Upper lobe of left lung (tissue), 6 donors: Measurements from ENCODE around the gene CBX2. TPM values are rescaled to one million over a fixed set of nuclear protein-coding genes. Genes with fewer than 3 reads are reported as not detected.

Experiments
- ATAC-seq, 2 donors: fragments of 200-7000 bp; cut with Tn5 transposase; one replicate each; pipeline ENCODE4 v1.9.1; 2022; ENCODE audit warnings: mild to moderate bottlenecking in 2 of 2, moderate library complexity in 2 of 2; ENCODE audit not compliant: low FRiP score in 2 of 2
- DNase-seq, 2 donors: peaks; one replicate each; pipeline ENCODE4 v3.0.0-alpha.2; 2019 to 2020
- H3K27ac ChIP-seq, 4 donors: fragments of 200-600 bp; sonication (generic); one replicate each; pipeline ENCODE4 v1.5.1; 2016 to 2019
- H3K27me3 ChIP-seq, 4 donors: fragments of 200-600 bp; sonication (generic); one replicate each; pipeline ENCODE4 v1.5.1; 2017 to 2019
- H3K36me3 ChIP-seq, 4 donors: fragments of 200-600 bp; sonication (generic); one replicate each; pipeline ENCODE4 v1.5.1; 2016 to 2019
- H3K4me1 ChIP-seq, 4 donors: fragments of 200-600 bp; sonication (generic); one replicate each; pipeline ENCODE4 v1.5.1; 2018 to 2019
- H3K4me3 ChIP-seq, 4 donors: fragments of 200-600 bp; sonication (generic); one replicate each; pipeline ENCODE4 v1.5.1; 2017 to 2019; ENCODE audit warnings: mild to moderate bottlenecking in 2 of 4, moderate library complexity in 1 of 4
- H3K9me3 ChIP-seq, 4 donors: fragments of 200-600 bp; sonication (generic); one replicate each; pipeline ENCODE4 v1.5.1; 2018 to 2019
- CTCF ChIP-seq, 6 experiments: fragments of 450-650 bp in 4 of 6; fragments of 200-600 bp in 2 of 6; sonication (generic) in 2 of 6; IDR thresholded peaks; one replicate each; pipeline ENCODE4 v1.5.1; 2016 to 2019; ENCODE audit warnings: antibody characterized with exemption in 6 of 6
- EP300 ChIP-seq, 4 donors: sonication (generic); formaldehyde crosslinking; IDR thresholded peaks; one replicate each; pipeline ENCODE4 v1.5.1; 2017; ENCODE audit warnings: antibody characterized with exemption in 4 of 4, control low read depth in 2 of 4
- POLR2A ChIP-seq, 4 donors: fragments of 450-650 bp; IDR thresholded peaks; one replicate each; pipeline ENCODE4 v1.5.1; 2016 to 2017; ENCODE audit warnings: antibody characterized with exemption in 4 of 4, mild to moderate bottlenecking in 2 of 4
- POLR2AphosphoS5 ChIP-seq, 2 donors: sonication (generic); formaldehyde crosslinking; IDR thresholded peaks; one replicate each; pipeline ENCODE4 v1.5.1; 2017; ENCODE audit warnings: antibody characterized with exemption in 2 of 2
- WGBS, 2 donors: methylation state at CpG; one replicate each; pipeline ENCODE4 v1.1.5; 2017 to 2018; 5-methylcytosine and 5-hydroxymethylcytosine counted together
- total RNA-seq, 6 donors: library from RNA; depleted of rRNA in 4 of 6; stranded (reverse); fragments of >200 nt in 4 of 6; gene quantifications; one replicate each; pipeline versions ENCODE4 v1.1.0 to v1.2.1, GENCODE V29; 2016 to 2021
- donor health status: DM: no; HTN: no; CAD: no; lungs with moderate emphysema.
- donor health status: DM: no; HTN: yes; CAD: no; lungs with severe emphysema.

CBX2 gene
- total RNA-seq, 6 donors from 2014 or later, result 0.89 to 4.7 (median 1.5) TPM

- DNase-seq (no peak), ATAC-seq (no peak)
- Histone ChIP-seq H3K36me3 (peaks cover 4 to 9% (median 6%) of the 10 kb centered on the region in 4 donors), H3K4me1 (peaks cover 44 to 59% (median 51%) of the 10 kb centered on the region in 4 donors), H3K4me3 (no peak overlapping the region), H3K27ac (no peak overlapping the region), H3K9me3 (no peaks in the 10 kb centered on the region), H3K27me3 (no peaks in the 10 kb centered on the region)
- TF ChIP-seq CTCF (IDR thresholded peaks at IDR 0.05), result no peak
- TF ChIP-seq POLR2A (IDR thresholded peaks at IDR 0.05), result no peak
- no peak for TF ChIP-seq EP300 (IDR thresholded peaks at IDR 0.05)
- no peak for TF ChIP-seq POLR2AphosphoS5 (IDR thresholded peaks at IDR 0.05)
- WGBS, 2 donors, result 68 to 73% methylated on average over 2 of the region's 2 CpGs
Observed at GRCh38 chr17:79829004-79829403, 51.1 kb downstream of the CBX2 start.

GRCh38 chr17:79829457-79829856 is 51.5 kb downstream of the CBX2 start:
- TF ChIP-seq EP300 (IDR thresholded peaks at IDR 0.05) (no peak), POLR2AphosphoS5 (IDR thresholded peaks at IDR 0.05) (no peak), POLR2A (IDR thresholded peaks at IDR 0.05) (no peak), CTCF (IDR thresholded peaks at IDR 0.05) (no peak)
- Histone ChIP-seq H3K27me3 (no peaks in the 10 kb centered on the region), H3K4me3 (no peak overlapping the region), H3K27ac (no peak overlapping the region), H3K36me3 (peaks cover 6 to 13% (median 11%) of the 10 kb centered on the region in 4 donors), H3K4me1 (peaks cover 44 to 63% (median 51%) of the 10 kb centered on the region in 4 donors), H3K9me3 (no peaks in the 10 kb centered on the region)
- 38 to 60% methylated on average over 1 to 2 of the region's 2 CpGs for WGBS, 2 donors
- DNase-seq (no peak), ATAC-seq (no peak)

- no peaks in the 10 kb centered on the region for H3K27me3 ChIP-seq
- peaks cover 44 to 68% (median 51%) of the 10 kb centered on the region in 4 donors for H3K4me1 ChIP-seq
- ATAC-seq, result no peak
- H3K9me3 ChIP-seq, result no peaks in the 10 kb centered on the region
- peaks cover 9 to 22% (median 17%) of the 10 kb centered on the region in 4 donors for H3K36me3 ChIP-seq
- no peak overlapping the region for H3K4me3 ChIP-seq
- 69 to 73% methylated on average over 8 of the region's 8 CpGs for WGBS, 2 donors
- no peak for DNase-seq
- H3K27ac ChIP-seq, result no peak overlapping the region
- TF ChIP-seq POLR2A (IDR thresholded peaks at IDR 0.05), result no peak
- TF ChIP-seq POLR2AphosphoS5 (IDR thresholded peaks at IDR 0.05), result no peak
- TF ChIP-seq EP300 (IDR thresholded peaks at IDR 0.05), result no peak
- no peak for TF ChIP-seq CTCF (IDR thresholded peaks at IDR 0.05)
Observed at GRCh38 chr17:79830303-79830702, 52.4 kb downstream of the CBX2 start.

- Histone ChIP-seq H3K27me3 (no peaks in the 10 kb centered on the region), H3K9me3 (no peaks in the 10 kb centered on the region), H3K4me1 (peaks cover 47 to 73% (median 53%) of the 10 kb centered on the region in 4 donors), H3K4me3 (no peak overlapping the region), H3K36me3 (peaks cover 9 to 24% (median 19%) of the 10 kb centered on the region in 4 donors), H3K27ac (peak overlapping the region in 1 of 4 donors; percentile 77)
- ATAC-seq, result no peak
- TF ChIP-seq EP300 (IDR thresholded peaks at IDR 0.05) (no peak), CTCF (IDR thresholded peaks at IDR 0.05) (no peak), POLR2A (IDR thresholded peaks at IDR 0.05) (no peak), POLR2AphosphoS5 (IDR thresholded peaks at IDR 0.05) (no peak)
- peak in 1 of 2 donors; percentile 22 for DNase-seq
- 86 to 93% methylated on average over 4 to 7 of the region's 8 CpGs for WGBS, 2 donors
Observed at GRCh38 chr17:79830763-79831264, 52.9 kb downstream of the CBX2 start.
